RWPE2 (cell line): ENCODE measurements around the gene RPGR.

Experiments
- ATAC-seq: fragments of 200-7000 bp; cut with Tn5 transposase; 3 replicates; pipeline ENCODE4 v1.9.1; 2021; ENCODE audit warnings: low read depth
- DNase-seq: peaks from one replicate; pipeline ENCODE4 v3.0.0-alpha.2; 2020; ENCODE audit warnings: low spot score
- H3K27ac ChIP-seq: fragments of 450-650 bp; 2 replicates; pipeline ENCODE4 v1.5.1; 2017; ENCODE audit warnings: mild to moderate bottlenecking; ENCODE audit not compliant: poor library complexity, severe bottlenecking
- H3K27me3 ChIP-seq: fragments of 250-450 bp; sonication (Bioruptor Pico); 2 replicates; pipeline ENCODE4 v1.5.1; 2021; ENCODE audit warnings: mild to moderate bottlenecking, moderate library complexity; ENCODE audit not compliant: insufficient read depth, poor library complexity, severe bottlenecking
- H3K36me3 ChIP-seq: fragments of 250-450 bp; sonication (Bioruptor Pico); 2 replicates; pipeline ENCODE4 v1.5.1; 2020; ENCODE audit warnings: low read depth, mild to moderate bottlenecking, moderate library complexity
- H3K4me1 ChIP-seq: fragments of 250-450 bp; sonication (Bioruptor Pico); 2 replicates; pipeline ENCODE4 v1.5.1; 2021; ENCODE audit warnings: mild to moderate bottlenecking, moderate library complexity; ENCODE audit not compliant: insufficient read depth, poor library complexity, severe bottlenecking
- H3K4me3 ChIP-seq: fragments of 250-450 bp; sonication (Bioruptor Pico); 2 replicates; pipeline ENCODE4 v1.5.1; 2021; ENCODE audit warnings: mild to moderate bottlenecking, moderate library complexity; ENCODE audit not compliant: severe bottlenecking
- H3K9me3 ChIP-seq: fragments of 250-450 bp; sonication (Bioruptor Pico); 2 replicates; pipeline ENCODE4 v1.5.1; 2021; ENCODE audit warnings: mild to moderate bottlenecking, moderate library complexity; ENCODE audit not compliant: severe bottlenecking
- TF ChIP-seq, protein P1 (sequence below): fragments of 450-650 bp; IDR thresholded peaks from one replicate; pipeline ENCODE4 v1.5.1; 2017; ENCODE audit warnings: mild to moderate bottlenecking, moderate library complexity; ENCODE audit not compliant: poor library complexity, severe bottlenecking

The RPGR gene

DNA sequence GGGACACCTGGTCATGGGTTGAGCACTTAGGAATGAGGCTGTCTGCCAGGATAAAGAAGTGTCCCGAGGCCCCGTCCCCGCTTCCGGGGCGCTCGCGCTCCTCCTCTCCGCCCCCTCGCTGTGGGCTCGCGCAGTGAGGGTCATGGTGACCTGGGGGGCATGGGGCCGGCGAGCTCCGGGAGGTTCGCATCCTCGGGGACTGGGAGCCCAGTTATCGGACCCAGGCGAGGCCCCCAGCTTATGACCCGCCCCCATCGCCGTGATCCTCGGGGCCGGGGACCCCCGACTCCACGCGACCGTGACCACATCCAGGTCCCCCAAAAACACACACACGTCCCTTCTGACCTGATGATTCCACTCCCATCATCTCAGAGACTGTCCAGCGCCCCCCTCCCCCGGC is 71.3 kb downstream of the RPGR start:
- no peaks in the 10 kb centered on the region for H3K9me3 ChIP-seq
- no peak for DNase-seq

DNA sequence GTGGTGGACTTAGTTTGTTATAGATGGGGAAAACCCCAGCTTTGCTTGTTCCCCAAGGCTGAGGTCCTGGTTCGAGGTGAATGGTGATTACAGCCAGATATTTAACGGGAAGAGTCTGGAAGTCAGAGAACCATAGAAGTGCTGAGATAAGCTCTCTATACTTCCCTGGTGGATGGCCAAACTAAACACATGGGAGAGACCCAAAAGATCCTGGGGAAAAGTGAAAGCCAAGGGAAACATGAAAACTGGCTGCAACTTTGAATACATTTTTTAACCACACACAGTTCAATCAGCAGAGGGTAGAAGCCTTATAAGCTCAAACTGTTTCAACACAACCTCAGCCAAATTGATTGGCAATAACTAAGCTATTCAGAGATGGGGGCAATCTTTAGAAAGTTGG is 77.3 kb downstream of the RPGR start:
- H3K9me3 ChIP-seq: no peaks in the 10 kb centered on the region
- no peak for ATAC-seq
- no peaks in the 10 kb centered on the region for H3K4me1 ChIP-seq
- TF ChIP-seq, protein P1, sequence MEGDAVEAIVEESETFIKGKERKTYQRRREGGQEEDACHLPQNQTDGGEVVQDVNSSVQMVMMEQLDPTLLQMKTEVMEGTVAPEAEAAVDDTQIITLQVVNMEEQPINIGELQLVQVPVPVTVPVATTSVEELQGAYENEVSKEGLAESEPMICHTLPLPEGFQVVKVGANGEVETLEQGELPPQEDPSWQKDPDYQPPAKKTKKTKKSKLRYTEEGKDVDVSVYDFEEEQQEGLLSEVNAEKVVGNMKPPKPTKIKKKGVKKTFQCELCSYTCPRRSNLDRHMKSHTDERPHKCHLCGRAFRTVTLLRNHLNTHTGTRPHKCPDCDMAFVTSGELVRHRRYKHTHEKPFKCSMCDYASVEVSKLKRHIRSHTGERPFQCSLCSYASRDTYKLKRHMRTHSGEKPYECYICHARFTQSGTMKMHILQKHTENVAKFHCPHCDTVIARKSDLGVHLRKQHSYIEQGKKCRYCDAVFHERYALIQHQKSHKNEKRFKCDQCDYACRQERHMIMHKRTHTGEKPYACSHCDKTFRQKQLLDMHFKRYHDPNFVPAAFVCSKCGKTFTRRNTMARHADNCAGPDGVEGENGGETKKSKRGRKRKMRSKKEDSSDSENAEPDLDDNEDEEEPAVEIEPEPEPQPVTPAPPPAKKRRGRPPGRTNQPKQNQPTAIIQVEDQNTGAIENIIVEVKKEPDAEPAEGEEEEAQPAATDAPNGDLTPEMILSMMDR: no peak
- H3K27me3 ChIP-seq: no peaks in the 10 kb centered on the region
- no peak overlapping the region for H3K4me3 ChIP-seq
- no peak overlapping the region for H3K27ac ChIP-seq
- H3K36me3 ChIP-seq: no peaks in the 10 kb centered on the region
- no peak for DNase-seq

More for the DNA sequence above, 71.3 kb downstream of the RPGR start:
- Histone ChIP-seq H3K27me3 (no peaks in the 10 kb centered on the region), H3K4me1 (no peaks in the 10 kb centered on the region), H3K36me3 (no peaks in the 10 kb centered on the region), H3K4me3 (no peak overlapping the region), H3K27ac (no peak overlapping the region)
- TF ChIP-seq, protein P1: no peak
- ATAC-seq: no peak

DNA sequence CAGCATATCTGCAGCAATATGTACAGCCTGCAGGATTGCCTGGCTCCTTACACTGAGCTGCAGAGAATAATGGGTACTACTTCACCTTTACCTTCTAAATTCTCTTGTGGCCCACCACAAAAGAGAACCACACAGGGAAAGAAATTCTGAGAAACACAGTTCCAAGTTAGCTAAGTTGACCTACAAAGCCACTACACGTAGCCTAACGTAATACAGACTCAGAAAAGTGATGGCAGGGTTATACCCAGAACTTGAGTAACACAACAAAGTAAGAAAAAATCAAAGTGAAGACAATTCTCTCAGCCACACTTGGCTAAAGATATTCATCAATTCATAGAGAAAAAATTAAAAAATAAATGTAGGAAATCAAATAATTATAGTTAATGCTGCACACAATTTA is 80.3 kb downstream of the RPGR start:
- no peaks in the 10 kb centered on the region for H3K27me3 ChIP-seq
- DNase-seq (no peak), ATAC-seq (no peak)
- no peaks in the 10 kb centered on the region for H3K36me3 ChIP-seq
- H3K4me1 ChIP-seq: no peaks in the 10 kb centered on the region
- no peaks in the 10 kb centered on the region for H3K9me3 ChIP-seq
- H3K4me3 ChIP-seq: no peak overlapping the region
- H3K27ac ChIP-seq: no peak overlapping the region
- TF ChIP-seq, protein P1: no peak

DNA sequence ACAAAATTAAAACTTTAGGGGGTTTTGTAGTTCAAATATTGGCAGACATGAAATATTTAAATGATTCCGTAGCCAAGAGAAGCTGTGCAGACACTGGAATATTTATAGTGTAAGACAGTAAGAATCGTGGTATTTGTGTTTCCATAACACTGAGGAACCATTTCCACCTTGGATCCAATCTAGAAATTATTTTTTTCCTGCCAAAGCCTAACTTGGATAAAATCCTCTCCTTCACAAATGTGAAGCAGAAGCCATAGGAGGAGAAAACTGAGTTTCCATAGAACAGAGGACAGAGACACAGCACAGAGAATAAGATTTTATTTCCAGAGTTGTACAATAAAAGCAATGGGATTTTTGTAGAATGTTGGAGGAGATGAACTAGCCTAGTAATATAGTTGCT is 86.8 kb downstream of the RPGR start:
- ATAC-seq (no peak), DNase-seq (no peak)
- H3K36me3 ChIP-seq: no peaks in the 10 kb centered on the region
- H3K27me3 ChIP-seq: no peaks in the 10 kb centered on the region
- no peak overlapping the region for H3K27ac ChIP-seq
- no peaks in the 10 kb centered on the region for H3K9me3 ChIP-seq
- H3K4me1 ChIP-seq: no peaks in the 10 kb centered on the region
- TF ChIP-seq, protein P1: no peak
- H3K4me3 ChIP-seq: no peak overlapping the region

DNA sequence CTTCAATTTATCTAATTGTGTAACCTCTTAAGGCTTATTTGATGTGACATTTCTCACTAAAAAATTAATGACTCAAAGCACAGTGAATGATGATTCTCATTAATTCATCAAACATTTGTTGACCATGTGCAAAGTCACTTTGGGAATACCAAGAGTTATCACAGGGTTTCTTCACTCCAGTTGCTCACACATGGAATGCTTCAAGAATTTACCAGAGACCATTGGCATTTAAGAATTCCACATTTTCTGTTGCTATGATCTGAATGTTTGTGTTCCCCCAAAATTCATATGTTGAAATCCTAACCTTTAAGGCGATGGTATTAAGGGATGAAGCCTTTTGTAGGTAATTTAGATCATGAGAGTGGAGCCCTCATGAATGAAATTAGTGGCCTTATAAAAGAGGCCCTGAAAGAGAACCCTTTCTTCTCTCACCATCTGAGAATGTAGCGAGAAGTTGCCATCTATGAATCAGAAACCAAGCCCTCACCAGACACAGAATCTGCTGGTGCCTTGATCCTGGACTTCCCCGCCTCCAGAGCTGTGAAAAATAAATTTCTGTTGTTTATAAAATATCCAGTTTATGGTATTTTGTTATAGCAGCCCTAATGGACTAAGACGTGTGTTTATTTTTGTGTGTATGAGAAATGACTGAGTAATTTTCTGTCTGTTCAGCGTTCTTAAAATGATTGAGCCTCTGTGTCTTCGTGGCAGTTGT is 90.3 kb downstream of the RPGR start:
- H3K9me3 ChIP-seq: no peaks in the 10 kb centered on the region
- H3K27me3 ChIP-seq: no peaks in the 10 kb centered on the region
- DNase-seq (no peak), ATAC-seq (no peak)
- TF ChIP-seq, protein P1: no peak
- no peaks in the 10 kb centered on the region for H3K36me3 ChIP-seq
- no peaks in the 10 kb centered on the region for H3K4me1 ChIP-seq
- H3K4me3 ChIP-seq: no peak overlapping the region
- H3K27ac ChIP-seq: no peak overlapping the region
